Spleen (tissue), 7 donors: ENCODE measurements around the gene OSM.

Source experiments
- CTCF ChIP-seq, 11 experiments: fragments of 200-600 bp in 7 of 11; fragments of 450-650 bp in 4 of 11; sonication (generic) in 4 of 11; IDR thresholded peaks in 8 of 11; conservative IDR thresholded peaks in 3 of 11; 1 replicate in 7 of 11; 2 replicates in 4 of 11; pipeline versions ENCODE4 v1.4.0 to v1.8.0; 2016 to 2021; ENCODE audit warnings: antibody characterized with exemption in 11 of 11, inconsistent platforms in 4 of 11, mild to moderate bottlenecking in 1 of 11
- POLR2A ChIP-seq, 3 donors: fragments of 450-650 bp; IDR thresholded peaks; one replicate each; pipeline ENCODE4 v1.5.1; 2017; ENCODE audit warnings: antibody characterized with exemption in 3 of 3, mild to moderate bottlenecking in 1 of 3
- POLR2AphosphoS5 ChIP-seq, 3 donors: sonication (generic); formaldehyde crosslinking; IDR thresholded peaks; one replicate each; pipeline ENCODE4 v1.5.1; 2017; ENCODE audit warnings: antibody characterized with exemption in 3 of 3
- donor health status: DM: no; HTN: no; CAD: no; lungs with moderate emphysema.
- donor health status: DM: no; HTN: no; CAD: no.
- donor health status: DM: no; HTN: no; CAD: no.

DNA sequence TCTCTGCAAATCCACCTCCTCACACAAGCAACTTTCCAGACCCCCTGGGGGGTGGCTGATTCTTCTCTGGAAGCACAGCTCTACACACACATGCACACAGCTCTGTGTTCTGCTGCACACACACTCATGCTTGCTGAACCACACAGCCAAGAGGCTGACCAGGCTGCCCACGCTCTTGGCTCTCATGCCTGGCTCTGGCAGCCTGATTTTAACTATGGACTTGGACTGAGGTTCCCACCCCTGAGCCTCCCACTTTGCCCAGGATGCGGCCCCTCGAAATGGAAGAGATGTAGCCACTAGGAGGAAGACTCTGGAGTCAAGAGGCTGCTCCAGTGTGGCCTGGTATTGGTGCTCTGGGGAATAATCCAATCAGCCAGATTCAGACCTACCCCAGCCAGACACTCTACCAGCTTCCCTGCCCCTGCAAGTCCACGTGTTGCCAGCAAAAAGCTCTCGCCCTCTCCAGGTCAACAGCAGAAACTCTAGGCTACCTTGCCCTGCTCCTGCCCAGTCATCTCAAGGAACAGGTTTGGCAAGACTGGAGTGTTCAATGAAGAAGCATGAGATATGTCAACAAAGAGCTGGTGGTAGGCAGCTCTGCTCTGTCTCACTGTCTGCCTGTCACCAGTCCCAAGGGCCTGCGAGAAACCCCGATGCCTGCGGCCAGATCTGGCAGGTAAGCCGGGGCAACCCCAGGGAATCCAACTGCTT, 31.5 kb upstream of the OSM start:
- TF ChIP-seq CTCF (IDR thresholded peaks at IDR 0.05 in 8 of 11, conservative IDR thresholded peaks at IDR 0.05 in 3 of 11) = no peak
- no peak for TF ChIP-seq POLR2AphosphoS5 (IDR thresholded peaks at IDR 0.05)
- no peak for TF ChIP-seq POLR2A (IDR thresholded peaks at IDR 0.05)
